Muscle of leg (tissue), 11 donors: Measurements from ENCODE around the gene CALHM4. TPM values are rescaled to one million over a fixed set of nuclear protein-coding genes. Genes with fewer than 3 reads are reported as not detected.
A peak's percentile ranks its signal among the peaks of the same experiment; 100 is the strongest.

Experiments used
- DNase-seq: peaks from one replicate; pipeline ENCODE4 v3.0.0; 2013
- H3K27ac ChIP-seq: one replicate; pipeline ENCODE4 v1.5.1; 2013; ENCODE audit warnings: mild to moderate bottlenecking, low read length, control low read depth
- H3K27me3 ChIP-seq: one replicate; pipeline ENCODE4 v1.6.1; 2013; ENCODE audit warnings: low read length; ENCODE audit not compliant: control insufficient read depth, insufficient read depth
- H3K36me3 ChIP-seq: one replicate; pipeline ENCODE4 v1.6.1; 2013; ENCODE audit warnings: low read length; ENCODE audit not compliant: control insufficient read depth, insufficient read depth
- H3K4me1 ChIP-seq: one replicate; pipeline ENCODE4 v1.6.1; 2013; ENCODE audit warnings: low read length; ENCODE audit not compliant: control insufficient read depth, insufficient read depth
- H3K4me3 ChIP-seq: one replicate; pipeline ENCODE4 v1.5.1; 2013; ENCODE audit warnings: low read length, control low read depth
- H3K9me3 ChIP-seq: replicated peaks from 2 replicates; pipeline ENCODE4 v1.6.1; 2013; ENCODE audit warnings: low read depth, low read length; ENCODE audit not compliant: control insufficient read depth
- WGBS: methylation state at CpG from one replicate; pipeline ENCODE4 v1.1.5; 2013; ENCODE audit warnings: missing lambda C conversion rate; ENCODE audit not compliant: insufficient coverage; 5-methylcytosine and 5-hydroxymethylcytosine counted together
- polyA plus RNA-seq, 8 donors: library from polyadenylated mRNA; unstranded; fragments of 120-200 nt; gene quantifications; one replicate each; pipeline versions ENCODE4 v1.2.1 to v1.2.3, GENCODE V29; 2013; ENCODE audit warnings: inconsistent platforms in 1 of 8, low replicate concordance in 1 of 8; ENCODE audit not compliant: insufficient read length in 8 of 8, insufficient read depth in 1 of 8
- total RNA-seq: library from RNA; stranded (reverse); fragments of 120-200 nt; gene quantifications from one replicate; pipeline ENCODE4 v1.2.4, GENCODE V29; 2013

The CALHM4 gene
- total and polyA plus RNA-seq, 9 donors: 0.15 to 0.23 TPM; not detected in 7

DNA sequence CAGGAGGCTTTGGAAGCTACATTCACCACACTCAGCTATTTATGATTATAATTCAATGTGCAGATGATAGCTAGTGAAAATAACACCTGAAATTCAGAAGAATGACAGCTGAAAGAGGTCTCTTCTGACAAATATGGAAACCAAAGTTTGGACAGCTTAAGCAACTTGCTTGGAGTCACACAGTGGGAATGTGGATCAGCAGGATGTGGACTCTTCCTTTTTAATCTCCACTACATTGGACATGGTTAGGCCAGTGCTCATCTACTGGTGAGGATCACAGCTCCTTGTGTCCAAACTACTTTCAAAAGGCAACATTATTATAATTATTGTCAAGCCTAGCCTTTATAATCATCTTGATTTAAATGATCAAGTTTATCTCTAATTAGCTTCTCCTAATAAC lies 18.4 kb upstream of the CALHM4 start:
- Histone ChIP-seq H3K27ac (no peak overlapping the region), H3K27me3 (no peaks in the 10 kb centered on the region), H3K36me3 (no peaks in the 10 kb centered on the region), H3K4me1 (no peaks in the 10 kb centered on the region), H3K4me3 (no peak overlapping the region), H3K9me3 (no peaks in the 10 kb centered on the region)
- no peak for DNase-seq

DNA sequence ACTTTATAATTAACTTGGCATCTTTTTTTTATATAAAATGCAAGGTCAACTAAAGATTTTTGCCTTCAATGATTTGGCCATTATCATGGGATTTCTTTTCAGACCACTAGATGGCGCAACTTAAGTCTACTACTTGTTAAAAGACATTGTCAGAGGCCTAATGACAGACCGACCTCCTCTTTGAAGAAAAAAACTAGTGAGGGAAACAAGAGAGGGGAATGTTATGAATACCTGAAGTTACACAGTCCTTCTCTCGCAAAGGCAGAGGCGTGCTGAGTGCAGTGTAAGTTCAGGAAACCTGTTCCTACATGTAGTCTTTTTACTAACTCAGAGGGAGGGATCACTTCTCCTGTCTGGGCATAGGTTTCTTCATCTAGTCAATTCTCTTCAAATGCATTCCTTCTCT lies 17.3 kb upstream of the CALHM4 start:
- Histone ChIP-seq H3K36me3 (no peaks in the 10 kb centered on the region), H3K4me1 (no peaks in the 10 kb centered on the region), H3K9me3 (no peaks in the 10 kb centered on the region), H3K4me3 (no peak overlapping the region), H3K27ac (no peak overlapping the region), H3K27me3 (no peaks in the 10 kb centered on the region)
- peak; percentile 63 for DNase-seq
- no CpG with 5 or more reads among the region's 4 CpGs for WGBS

DNA sequence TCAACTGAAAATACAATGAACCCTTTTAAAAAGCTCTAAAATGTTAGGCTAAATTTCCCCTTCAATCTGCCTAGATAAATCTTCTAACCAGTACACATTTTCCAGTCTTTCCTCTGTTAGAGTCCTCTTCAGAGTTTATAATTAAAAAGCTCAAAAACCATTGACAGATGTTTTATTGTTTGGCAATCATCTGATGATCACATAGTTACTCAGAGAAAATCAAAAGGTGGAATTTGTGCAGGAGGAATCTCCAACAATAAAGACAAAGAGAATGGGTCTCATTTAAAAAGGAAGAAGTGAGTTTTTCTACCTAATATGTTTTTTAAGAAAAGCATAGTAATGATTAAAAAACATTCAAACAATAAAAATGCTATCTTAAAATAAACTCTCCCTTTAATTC lies 11.1 kb upstream of the CALHM4 start:
- no peaks in the 10 kb centered on the region for H3K27me3 ChIP-seq
- H3K4me3 ChIP-seq: no peak overlapping the region
- H3K9me3 ChIP-seq: no peaks in the 10 kb centered on the region
- DNase-seq: no peak
- H3K36me3 ChIP-seq: no peaks in the 10 kb centered on the region
- H3K27ac ChIP-seq: no peak overlapping the region
- no peaks in the 10 kb centered on the region for H3K4me1 ChIP-seq

DNA sequence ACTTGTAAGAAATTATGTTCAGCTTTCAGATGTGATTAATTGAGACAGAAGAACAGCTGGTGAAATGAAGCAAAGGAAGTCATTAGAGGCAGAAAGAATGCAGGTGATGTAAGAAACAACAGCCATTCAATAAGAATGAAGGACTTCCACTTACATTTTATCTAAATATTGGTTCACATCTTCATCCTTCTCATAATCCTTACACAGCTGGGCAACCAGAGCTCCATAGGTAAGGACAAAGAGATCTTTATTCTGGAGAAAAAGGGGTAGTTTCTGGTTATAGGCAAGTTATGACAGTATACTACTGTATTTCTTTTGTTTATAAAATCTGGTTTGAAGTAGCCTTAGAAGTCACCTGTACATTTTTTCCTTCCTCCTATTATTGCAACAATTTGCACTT lies 10.4 kb upstream of the CALHM4 start:
- Histone ChIP-seq H3K36me3 (no peaks in the 10 kb centered on the region), H3K27ac (no peak overlapping the region), H3K4me1 (no peaks in the 10 kb centered on the region), H3K4me3 (no peak overlapping the region), H3K27me3 (no peaks in the 10 kb centered on the region), H3K9me3 (no peaks in the 10 kb centered on the region)
- no peak for DNase-seq

DNA sequence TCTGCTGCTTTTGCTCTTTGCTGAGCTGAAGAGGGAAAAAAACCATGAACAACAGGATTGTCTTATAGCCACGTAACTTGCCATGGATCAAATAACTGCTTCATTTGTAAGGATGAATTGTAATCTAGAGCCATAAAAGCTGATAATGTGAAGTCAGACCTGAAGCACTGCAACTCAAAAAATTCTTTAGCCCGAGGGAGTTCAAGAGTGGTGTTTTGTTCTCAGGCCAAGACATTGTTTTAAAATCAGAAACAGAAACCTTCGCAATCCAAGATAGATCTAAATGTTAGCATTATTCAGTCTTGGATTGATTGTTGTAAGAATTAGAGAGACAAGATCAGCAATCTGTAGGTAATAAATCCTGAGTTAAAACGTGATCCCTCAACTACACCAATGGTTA lies 7.9 kb upstream of the CALHM4 start, which contains the start of gene TRAPPC3L:
TSS of gene TRAPPC3L (minus strand) at position 34 of the 400 bp plus-strand sequence. CDS start 170 bp downstream, outside the sequence.
- no peak within 1 kb of the TSS for H3K27ac ChIP-seq
- no peaks in the 10 kb centered on the region for H3K9me3 ChIP-seq
- no peaks in the 10 kb centered on the region for H3K27me3 ChIP-seq
- WGBS: no CpG with 5 or more reads among the region's 4 CpGs
- H3K36me3 ChIP-seq: no peaks in the 10 kb centered on the region
- no peak for DNase-seq
- H3K4me3 ChIP-seq: no peak within 1 kb of the TSS
- H3K4me1 ChIP-seq: no peaks in the 10 kb centered on the region

DNA sequence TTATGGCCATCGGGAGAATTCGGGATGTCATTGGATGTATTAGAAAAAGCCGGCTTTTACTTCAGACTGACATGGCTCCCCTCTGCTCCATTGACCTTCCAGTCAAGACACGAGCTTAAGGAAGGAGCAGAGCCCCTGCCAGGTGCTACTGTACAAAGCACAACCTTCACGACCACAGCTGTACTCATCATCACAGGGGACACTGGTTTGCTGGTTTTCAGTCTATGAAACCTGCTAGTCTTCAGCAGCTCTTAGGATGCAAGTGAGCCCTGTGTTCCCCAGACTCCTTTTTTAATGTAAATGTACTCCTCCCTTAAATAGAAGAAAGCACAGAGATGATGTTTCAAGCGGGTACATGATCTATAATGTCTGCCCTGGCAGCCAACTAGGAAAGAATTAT lies 6.2 kb upstream of the CALHM4 start:
- Histone ChIP-seq H3K27me3 (no peaks in the 10 kb centered on the region), H3K4me1 (no peaks in the 10 kb centered on the region), H3K27ac (no peak overlapping the region), H3K4me3 (no peak overlapping the region), H3K36me3 (no peaks in the 10 kb centered on the region), H3K9me3 (no peaks in the 10 kb centered on the region)
- no peak for DNase-seq
- WGBS: 76% methylated on average over 4 of the region's 6 CpGs

DNA sequence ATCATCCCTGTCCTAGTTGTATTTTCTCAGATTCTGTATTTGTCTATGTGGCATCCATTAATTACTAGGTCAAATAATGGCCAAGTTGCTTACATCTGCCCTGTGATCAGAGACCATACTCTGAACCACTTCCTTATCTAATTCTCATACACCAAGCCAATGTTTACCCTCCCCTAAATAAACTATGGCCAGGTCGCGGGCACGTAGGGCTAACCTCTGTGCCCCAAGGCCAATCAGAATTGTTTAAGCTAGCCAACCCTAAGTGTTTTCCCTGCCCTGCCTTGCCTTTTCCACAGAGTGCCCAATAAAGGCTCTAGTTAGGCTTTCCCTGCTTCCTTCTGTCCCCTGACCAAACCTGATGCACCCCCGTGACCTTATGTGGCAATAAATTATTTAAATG lies 2.8 kb upstream of the CALHM4 start:
- Histone ChIP-seq H3K36me3 (no peaks in the 10 kb centered on the region), H3K9me3 (no peaks in the 10 kb centered on the region), H3K27me3 (peaks cover 3% of the 10 kb centered on the region), H3K4me1 (no peaks in the 10 kb centered on the region), H3K27ac (no peak overlapping the region), H3K4me3 (no peak overlapping the region)
- DNase-seq: no peak
- 43% methylated on average over 4 of the region's 4 CpGs for WGBS

DNA sequence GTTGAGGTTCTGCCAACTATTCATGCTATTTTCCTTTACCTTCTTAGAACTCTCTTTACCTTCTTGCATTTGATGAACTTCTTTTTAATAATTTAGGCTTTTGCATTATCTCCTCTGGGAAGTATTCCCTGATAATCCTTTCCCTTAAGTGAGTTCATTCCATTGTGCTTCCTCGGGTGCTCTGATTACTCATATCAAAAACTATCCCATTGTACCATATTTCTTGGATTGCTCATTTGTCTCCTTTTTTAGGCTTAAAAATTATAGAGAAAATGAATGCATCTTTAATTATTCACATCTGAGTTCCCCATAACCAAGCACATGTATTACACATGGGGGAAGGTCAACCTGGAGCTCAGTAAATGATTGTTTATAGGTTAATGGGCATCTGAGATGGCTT lies 2.5 kb downstream of the CALHM4 start:
- no peaks in the 10 kb centered on the region for H3K9me3 ChIP-seq
- no peak overlapping the region for H3K27ac ChIP-seq
- no CpG with 5 or more reads among the region's 1 CpG for WGBS

DNA sequence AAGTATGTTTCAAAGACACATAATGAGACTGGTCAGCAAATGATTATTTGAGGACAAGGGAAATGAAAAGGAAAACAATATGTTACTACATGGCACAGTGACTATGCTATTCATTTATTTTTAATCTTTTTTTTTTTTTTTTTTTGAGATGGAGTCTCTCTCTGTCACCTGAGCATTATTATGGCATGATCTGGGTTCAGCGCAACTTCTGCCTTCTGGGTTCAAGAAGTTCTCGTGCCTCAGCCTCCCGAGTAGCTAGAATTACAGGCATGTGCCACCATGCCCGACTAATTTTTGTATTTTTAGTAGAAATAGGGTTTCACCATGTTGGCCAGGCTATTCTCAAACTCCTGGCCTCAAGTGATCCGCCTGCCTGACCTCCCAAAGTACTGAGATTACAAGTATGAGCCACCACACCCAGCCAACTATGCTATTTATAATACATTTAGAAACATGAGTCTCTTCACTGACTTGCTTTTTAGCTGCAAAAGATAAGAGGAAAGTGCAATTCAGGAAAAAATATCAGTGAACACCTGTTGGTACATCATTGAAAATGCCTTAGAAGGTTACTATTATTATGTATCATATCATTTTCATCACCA lies 3.4 kb downstream of the CALHM4 start:
- Histone ChIP-seq H3K36me3 (no peaks in the 10 kb centered on the region), H3K4me1 (no peaks in the 10 kb centered on the region), H3K4me3 (no peak overlapping the region), H3K27me3 (peaks cover 3% of the 10 kb centered on the region), H3K9me3 (no peaks in the 10 kb centered on the region), H3K27ac (no peak overlapping the region)
- no CpG with 5 or more reads among the region's 5 CpGs for WGBS
- no peak for DNase-seq

More for the DNA sequence above, 2.5 kb downstream of the CALHM4 start:
- peaks cover 3% of the 10 kb centered on the region for H3K27me3 ChIP-seq
- no peak overlapping the region for H3K4me3 ChIP-seq
- H3K4me1 ChIP-seq: no peaks in the 10 kb centered on the region
- no peaks in the 10 kb centered on the region for H3K36me3 ChIP-seq
- no peak for DNase-seq

DNA sequence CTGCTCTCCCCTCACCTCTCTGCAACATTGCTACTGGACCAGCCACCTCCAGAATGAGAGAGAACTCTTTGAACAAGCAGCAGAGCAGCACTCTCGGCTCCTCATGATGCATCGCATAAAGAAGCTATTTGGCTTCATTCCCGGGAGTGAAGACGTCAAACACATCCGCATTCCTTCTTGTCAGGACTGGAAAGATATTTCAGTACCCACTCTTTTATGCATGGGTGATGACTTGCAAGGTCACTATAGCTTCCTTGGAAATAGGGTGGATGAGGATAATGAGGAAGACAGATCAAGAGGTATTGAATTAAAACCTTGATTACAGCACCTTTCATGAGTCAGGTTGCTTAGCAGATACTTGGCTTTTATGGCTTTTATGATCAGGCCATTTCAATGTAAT lies 4.3 kb downstream of the CALHM4 start:
- Histone ChIP-seq H3K27me3 (peaks cover 3% of the 10 kb centered on the region), H3K27ac (no peak overlapping the region), H3K36me3 (no peaks in the 10 kb centered on the region), H3K4me1 (no peaks in the 10 kb centered on the region), H3K9me3 (no peaks in the 10 kb centered on the region), H3K4me3 (no peak overlapping the region)
- WGBS: 16% methylated on average over 5 of the region's 5 CpGs
- DNase-seq: peak; percentile 67

DNA sequence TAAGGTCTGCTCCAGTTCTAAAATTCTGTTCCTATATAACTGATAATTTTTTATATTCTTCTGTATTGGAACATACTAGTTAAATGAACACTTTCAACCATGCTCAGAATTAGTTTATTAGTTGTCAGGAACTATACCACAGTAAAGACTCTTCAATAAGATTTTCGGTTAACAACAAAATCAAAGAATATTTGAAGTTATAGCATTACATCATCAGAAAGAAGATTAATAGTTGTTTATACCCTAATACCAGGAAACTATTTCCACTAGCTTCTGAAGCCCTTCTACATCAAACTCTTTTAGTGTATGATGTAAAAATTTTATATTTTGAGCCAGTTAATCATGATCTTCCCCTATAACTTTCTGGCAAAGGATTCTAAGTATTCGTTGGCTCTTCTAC lies 6.6 kb downstream of the CALHM4 start:
- Histone ChIP-seq H3K9me3 (no peaks in the 10 kb centered on the region), H3K4me3 (no peak overlapping the region), H3K36me3 (no peaks in the 10 kb centered on the region), H3K27me3 (no peaks in the 10 kb centered on the region), H3K4me1 (no peaks in the 10 kb centered on the region), H3K27ac (no peak overlapping the region)
- WGBS: no CpG with 5 or more reads among the region's 2 CpGs
- DNase-seq: no peak
